HFF-Myc (cell line): ENCODE data around the gene ABHD14A.
A peak's percentile ranks its signal among the peaks of the same experiment; 100 is the strongest.

ENCODE experiments used
- DNase-seq: peaks from one replicate; pipeline ENCODE4 v3.0.0-alpha.2; 2011; ENCODE audit warnings: low read depth; ENCODE audit errors: extremely low read depth
- H3K4me3 ChIP-seq: replicated peaks from 2 replicates; pipeline ENCODE4 v1.5.1; 2011; ENCODE audit warnings: low read depth, mild to moderate bottlenecking, control low read depth, low read length
- TF ChIP-seq, protein P1 (sequence below): IDR thresholded peaks from 2 replicates; pipeline ENCODE4 v1.5.1; 2012; ENCODE audit warnings: mild to moderate bottlenecking, low read depth, low read length, control low read depth; ENCODE audit errors: missing control alignments

ABHD14A gene

DNA sequence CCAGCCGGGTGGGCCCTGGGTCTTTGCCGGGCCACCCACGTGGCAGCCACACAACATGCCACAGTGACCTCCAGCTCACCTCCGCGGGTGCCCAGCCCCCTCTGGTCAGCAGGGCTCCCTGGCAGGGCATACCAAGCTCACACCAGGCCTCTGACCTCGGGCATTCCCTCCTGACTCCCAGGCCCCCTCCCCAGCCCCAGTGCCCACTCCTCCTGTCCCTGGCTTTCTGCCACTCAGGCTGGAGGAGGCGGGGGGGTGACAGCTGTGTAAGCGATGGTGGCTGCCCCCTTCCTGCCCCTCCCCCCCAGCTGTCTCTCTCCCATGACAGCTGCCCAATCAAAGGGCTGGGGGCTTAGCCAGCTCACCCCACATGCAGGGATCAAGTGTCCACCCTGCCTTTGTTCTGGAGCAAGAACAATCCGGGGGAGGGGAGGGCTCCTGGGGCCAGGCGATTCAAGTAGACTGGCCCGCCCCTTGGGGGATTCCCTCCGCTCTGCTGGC lies 10.9 kb upstream of the ABHD14A start:
- H3K4me3 ChIP-seq, result no peak overlapping the region
- no peak for DNase-seq
- TF ChIP-seq, protein P1, sequence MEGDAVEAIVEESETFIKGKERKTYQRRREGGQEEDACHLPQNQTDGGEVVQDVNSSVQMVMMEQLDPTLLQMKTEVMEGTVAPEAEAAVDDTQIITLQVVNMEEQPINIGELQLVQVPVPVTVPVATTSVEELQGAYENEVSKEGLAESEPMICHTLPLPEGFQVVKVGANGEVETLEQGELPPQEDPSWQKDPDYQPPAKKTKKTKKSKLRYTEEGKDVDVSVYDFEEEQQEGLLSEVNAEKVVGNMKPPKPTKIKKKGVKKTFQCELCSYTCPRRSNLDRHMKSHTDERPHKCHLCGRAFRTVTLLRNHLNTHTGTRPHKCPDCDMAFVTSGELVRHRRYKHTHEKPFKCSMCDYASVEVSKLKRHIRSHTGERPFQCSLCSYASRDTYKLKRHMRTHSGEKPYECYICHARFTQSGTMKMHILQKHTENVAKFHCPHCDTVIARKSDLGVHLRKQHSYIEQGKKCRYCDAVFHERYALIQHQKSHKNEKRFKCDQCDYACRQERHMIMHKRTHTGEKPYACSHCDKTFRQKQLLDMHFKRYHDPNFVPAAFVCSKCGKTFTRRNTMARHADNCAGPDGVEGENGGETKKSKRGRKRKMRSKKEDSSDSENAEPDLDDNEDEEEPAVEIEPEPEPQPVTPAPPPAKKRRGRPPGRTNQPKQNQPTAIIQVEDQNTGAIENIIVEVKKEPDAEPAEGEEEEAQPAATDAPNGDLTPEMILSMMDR, result no peak

DNA sequence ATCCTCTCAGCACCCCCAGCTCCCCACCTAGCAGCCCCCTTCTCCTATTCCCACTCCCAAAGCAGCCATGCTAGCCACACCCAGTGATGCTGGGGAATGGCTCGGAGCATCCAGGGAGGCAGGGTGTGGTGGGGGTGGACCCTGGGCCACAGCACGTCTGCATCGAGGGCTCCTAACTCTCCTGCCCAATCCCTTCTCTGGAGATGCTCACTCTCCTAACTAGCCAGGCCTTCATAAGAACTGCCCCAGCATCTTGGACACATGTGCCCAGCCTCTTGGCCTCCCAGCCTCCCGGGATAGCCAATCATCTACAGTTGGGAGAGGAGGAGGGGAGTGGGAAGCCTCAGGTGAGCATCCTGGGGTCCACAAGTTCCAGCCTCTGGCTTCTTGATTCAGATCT lies 10.3 kb upstream of the ABHD14A start:
- no peak overlapping the region for H3K4me3 ChIP-seq
- no peak for DNase-seq
- TF ChIP-seq, protein P1, result no peak

DNA sequence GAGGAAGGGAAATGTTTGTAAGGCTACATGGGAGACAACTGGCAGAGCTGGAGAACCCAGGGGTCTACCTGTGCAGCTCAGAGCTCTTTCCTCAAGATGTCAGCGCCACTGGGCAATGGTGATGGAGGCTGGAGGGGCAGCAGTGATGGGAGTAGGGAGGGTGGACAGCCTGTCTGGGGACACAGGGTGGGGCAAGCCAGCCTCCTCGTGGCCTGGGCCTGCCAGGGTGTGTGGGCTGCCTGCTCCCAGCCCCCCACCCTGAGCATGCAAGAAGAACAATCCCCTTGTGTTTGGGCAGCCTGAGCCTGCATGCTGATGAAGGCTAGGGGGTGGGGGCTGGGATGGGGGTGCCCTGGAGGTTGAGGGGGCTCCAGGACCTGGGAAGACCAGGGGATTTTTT lies 8.8 kb upstream of the ABHD14A start:
- TF ChIP-seq, protein P1, result no peak
- DNase-seq, result no peak
- H3K4me3 ChIP-seq, result peak overlapping the region; percentile 53

DNA sequence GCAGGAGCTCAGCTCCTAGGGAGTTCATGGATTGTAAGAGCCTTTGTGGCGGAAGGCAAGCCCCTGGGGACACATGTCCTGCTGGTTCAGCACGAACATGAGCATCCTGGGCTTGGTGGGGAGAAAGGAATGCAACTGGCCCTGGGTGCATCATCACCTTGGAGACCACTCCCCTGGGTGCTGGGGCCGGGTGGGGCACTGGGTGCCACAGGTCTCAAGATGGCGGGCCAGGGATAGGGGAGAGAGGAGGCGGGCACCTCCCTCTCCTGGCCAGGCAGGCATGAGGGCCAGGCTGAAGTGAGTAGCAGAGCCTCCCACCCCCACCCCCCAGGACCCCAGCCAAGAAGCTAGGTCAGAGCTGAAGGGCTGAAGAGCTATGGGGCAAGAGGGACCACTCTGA lies 8.4 kb upstream of the ABHD14A start:
- TF ChIP-seq, protein P1, result no peak
- peak overlapping the region; percentile 53 for H3K4me3 ChIP-seq
- DNase-seq, result no peak

DNA sequence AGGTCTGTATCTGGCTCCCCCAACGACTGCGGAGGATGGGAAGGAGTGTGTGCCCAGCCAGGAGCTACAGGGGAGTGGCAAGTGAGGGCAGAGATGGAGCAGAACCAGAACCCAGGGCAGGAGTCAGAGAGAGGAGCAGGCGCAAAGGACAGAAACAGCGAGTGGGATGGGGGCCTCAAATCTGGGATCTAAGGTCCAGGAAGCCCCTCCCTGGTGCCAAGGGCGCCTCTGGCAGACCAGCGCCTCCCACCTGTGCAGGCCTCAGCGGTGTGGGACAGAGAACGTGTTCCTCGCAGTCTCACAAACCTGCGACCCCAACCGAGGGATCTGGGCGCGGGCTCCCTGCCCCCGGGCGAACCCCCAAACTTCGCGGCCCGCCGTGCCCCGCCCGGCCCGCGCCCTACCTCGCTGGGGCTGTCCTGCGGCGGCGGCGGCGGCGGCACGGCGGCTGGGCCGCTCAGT lies 7.9 kb upstream of the ABHD14A start:
- no peak for DNase-seq
- TF ChIP-seq, protein P1, result no peak
- peak overlapping the region; percentile 53 for H3K4me3 ChIP-seq

DNA sequence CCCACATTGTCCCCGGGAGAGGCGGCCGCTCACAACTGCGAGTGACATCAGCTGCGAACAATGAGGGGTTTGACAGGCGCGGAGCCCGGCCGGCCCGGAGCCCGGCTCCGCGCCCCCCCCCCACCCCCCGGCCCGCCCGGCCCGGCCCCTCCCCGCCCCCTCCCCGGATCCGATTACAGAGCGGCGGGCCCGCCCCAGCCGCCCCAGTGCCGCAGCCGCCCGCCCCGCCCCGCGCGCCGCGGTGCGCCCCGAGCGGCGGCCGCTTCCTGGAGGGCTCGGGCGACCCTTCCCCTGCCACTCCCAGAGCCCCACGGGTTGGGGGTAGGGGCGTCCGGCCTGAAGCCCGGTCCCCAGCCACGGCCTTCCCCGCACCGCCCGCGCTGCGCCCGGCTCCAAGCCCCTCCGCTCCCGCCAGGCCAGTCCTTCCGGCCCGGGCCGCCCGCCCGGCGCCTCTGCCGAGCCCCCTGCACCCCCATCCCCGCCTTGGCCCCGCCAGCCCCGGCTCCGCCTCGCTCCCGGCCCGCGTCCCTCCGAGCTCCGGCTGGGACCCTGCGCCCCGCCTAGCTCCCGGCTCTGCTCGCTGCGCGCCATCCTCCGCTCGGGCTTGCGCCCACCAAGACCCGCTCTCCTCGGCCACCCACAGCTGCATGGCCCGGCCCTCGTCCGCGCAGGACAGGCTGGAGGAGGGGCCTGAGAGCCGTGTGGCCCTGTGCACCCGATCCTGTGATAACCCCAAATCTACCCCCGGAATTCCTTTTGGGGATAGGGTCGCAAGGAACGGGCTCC lies 7.3 kb upstream of the ABHD14A start, which contains the start of gene PCBP4:
PCBP4 (minus strand) TSS at position 71 of the 786 bp plus-strand sequence. CDS start 6,214 bp downstream, outside the sequence.
- TF ChIP-seq, protein P1, result no peak
- H3K4me3 ChIP-seq, result peak within 1 kb of the TSS; percentile 53
- no peak for DNase-seq
